Urinary bladder (tissue), 4 donors: ENCODE results near the gene CIBAR2. TPM values are rescaled to one million over a fixed set of nuclear protein-coding genes. Genes with fewer than 3 reads are reported as not detected.

Experiments used
- DNase-seq: peaks from one replicate; pipeline ENCODE4 v3.0.0-alpha.2; 2015; ENCODE audit errors: extremely low spot score
- H3K27ac ChIP-seq: one replicate; pipeline ENCODE4 v1.5.1; 2013; ENCODE audit warnings: low read depth, mild to moderate bottlenecking, moderate library complexity
- H3K36me3 ChIP-seq: one replicate; pipeline ENCODE4 v1.6.1; 2013; ENCODE audit warnings: mild to moderate bottlenecking, moderate library complexity; ENCODE audit not compliant: insufficient read depth
- H3K4me1 ChIP-seq: one replicate; pipeline ENCODE4 v1.6.1; 2013; ENCODE audit warnings: mild to moderate bottlenecking, moderate library complexity; ENCODE audit not compliant: insufficient read depth
- H3K4me3 ChIP-seq: one replicate; pipeline ENCODE4 v1.5.1; 2013; ENCODE audit warnings: low read depth, low read length
- WGBS: extraction: QIAGEN DNeasy Blood & Tissue Kit; methylation state at CpG from one replicate; pipeline ENCODE4 v1.1.7; 2013; 5-methylcytosine and 5-hydroxymethylcytosine counted together
- polyA plus RNA-seq: library from polyadenylated mRNA; stranded (reverse); fragments of 200-250 nt; gene quantifications from one replicate; pipeline ENCODE4 v1.2.3, GENCODE V29; 2013
- total RNA-seq: library from RNA; depleted of rRNA; stranded (reverse); fragments of >200 nt; gene quantifications from one replicate; pipeline ENCODE4 v1.2.3, GENCODE V29; 2014
- donor health status: healthy with polysubstance abuse.
- donor health status: healthy.

CIBAR2 gene
- total and polyA plus RNA-seq, 2 donors: not detected

- 81% methylated on average over 16 of the region's 16 CpGs for WGBS
- no peaks in the 10 kb centered on the region for H3K36me3 ChIP-seq
These were observed 27.3 kb downstream of the CIBAR2 start for GRCh38 chr16:85084841-85085510.

GRCh38 chr16:85083051-85083639 lies 29.1 kb downstream of the CIBAR2 start:
- Histone ChIP-seq H3K36me3 (peaks cover 4% of the 10 kb centered on the region), H3K4me3 (no peak overlapping the region), H3K4me1 (no peaks in the 10 kb centered on the region), H3K27ac (no peak overlapping the region)
- 64% methylated on average over 13 of the region's 13 CpGs for WGBS
- no peak for DNase-seq

More at GRCh38 chr16:85084841-85085510, 27.3 kb downstream of the CIBAR2 start:
- H3K27ac ChIP-seq: no peak overlapping the region
- no peak for DNase-seq
- H3K4me1 ChIP-seq: no peaks in the 10 kb centered on the region
- no peak overlapping the region for H3K4me3 ChIP-seq

GRCh38 chr16:85082173-85083050 lies 29.9 kb downstream of the CIBAR2 start:
- no peak overlapping the region for H3K4me3 ChIP-seq
- WGBS: 73% methylated on average over 33 of the region's 33 CpGs
- no peak overlapping the region for H3K27ac ChIP-seq
- no peaks in the 10 kb centered on the region for H3K4me1 ChIP-seq
- DNase-seq: no peak
- H3K36me3 ChIP-seq: peaks cover 5% of the 10 kb centered on the region

GRCh38 chr16:85081765-85082164 lies 30.5 kb downstream of the CIBAR2 start:
- Histone ChIP-seq H3K36me3 (peaks cover 5% of the 10 kb centered on the region), H3K4me1 (no peaks in the 10 kb centered on the region), H3K27ac (no peak overlapping the region), H3K4me3 (no peak overlapping the region)
- WGBS: 87% methylated on average over 15 of the region's 15 CpGs
- DNase-seq: no peak

- DNase-seq: no peak
- no peak overlapping the region for H3K4me3 ChIP-seq
- WGBS: 80% methylated on average over 9 of the region's 9 CpGs
- H3K4me1 ChIP-seq: no peaks in the 10 kb centered on the region
- peaks cover 5% of the 10 kb centered on the region for H3K36me3 ChIP-seq
- H3K27ac ChIP-seq: no peak overlapping the region
These were observed 31.2 kb downstream of the CIBAR2 start for GRCh38 chr16:85081038-85081437.

GRCh38 chr16:85079785-85080570 lies 32.3 kb downstream of the CIBAR2 start:
- no peak overlapping the region for H3K27ac ChIP-seq
- 86% methylated on average over 22 of the region's 22 CpGs for WGBS
- no peak for DNase-seq
- no peaks in the 10 kb centered on the region for H3K4me1 ChIP-seq
- no peak overlapping the region for H3K4me3 ChIP-seq
- H3K36me3 ChIP-seq: peaks cover 5% of the 10 kb centered on the region

GRCh38 chr16:85078952-85079351 lies 33.3 kb downstream of the CIBAR2 start:
- no peak for DNase-seq
- Histone ChIP-seq H3K27ac (no peak overlapping the region), H3K4me1 (no peaks in the 10 kb centered on the region), H3K4me3 (no peak overlapping the region), H3K36me3 (peaks cover 5% of the 10 kb centered on the region)
- WGBS: 97% methylated on average over 10 of the region's 10 CpGs

GRCh38 chr16:85078226-85078625 lies 34.0 kb downstream of the CIBAR2 start:
- WGBS: 90% methylated on average over 10 of the region's 10 CpGs
- H3K36me3 ChIP-seq: peaks cover 5% of the 10 kb centered on the region
- H3K4me3 ChIP-seq: no peak overlapping the region
- H3K27ac ChIP-seq: no peak overlapping the region
- no peaks in the 10 kb centered on the region for H3K4me1 ChIP-seq
- DNase-seq: no peak

GRCh38 chr16:85077576-85078125 lies 34.6 kb downstream of the CIBAR2 start:
- DNase-seq: no peak
- H3K36me3 ChIP-seq: peaks cover 5% of the 10 kb centered on the region
- H3K4me3 ChIP-seq: no peak overlapping the region
- no peaks in the 10 kb centered on the region for H3K4me1 ChIP-seq
- no peak overlapping the region for H3K27ac ChIP-seq
- WGBS: 94% methylated on average over 16 of the region's 16 CpGs

- 90% methylated on average over 10 of the region's 10 CpGs for WGBS
- Histone ChIP-seq H3K4me1 (no peaks in the 10 kb centered on the region), H3K27ac (no peak overlapping the region), H3K36me3 (peaks cover 7% of the 10 kb centered on the region), H3K4me3 (no peak overlapping the region)
- no peak for DNase-seq
These were observed 35.2 kb downstream of the CIBAR2 start for GRCh38 chr16:85077039-85077438.

- H3K4me3 ChIP-seq: no peak overlapping the region
- H3K36me3 ChIP-seq: peaks cover 7% of the 10 kb centered on the region
- no peaks in the 10 kb centered on the region for H3K4me1 ChIP-seq
- DNase-seq: no peak
- H3K27ac ChIP-seq: no peak overlapping the region
- WGBS: 93% methylated on average over 16 of the region's 16 CpGs
These were observed 36.9 kb downstream of the CIBAR2 start for GRCh38 chr16:85075236-85075924.

GRCh38 chr16:85074225-85074914 lies 37.9 kb downstream of the CIBAR2 start:
- no peaks in the 10 kb centered on the region for H3K4me1 ChIP-seq
- no peak for DNase-seq
- WGBS: 92% methylated on average over 6 of the region's 6 CpGs
- H3K27ac ChIP-seq: no peak overlapping the region
- H3K4me3 ChIP-seq: no peak overlapping the region
- H3K36me3 ChIP-seq: peaks cover 7% of the 10 kb centered on the region
